IMR-90 (cell line): ENCODE measurements around the gene MYO1H. TPM values are rescaled to one million over a fixed set of nuclear protein-coding genes. Genes with fewer than 3 reads are reported as not detected.

ENCODE experiments used
- ATAC-seq: fragments of 200-7000 bp; cut with Tn5 transposase; 2 replicates; pipeline ENCODE4 v1.9.1; 2020; ENCODE audit warnings: low read depth, mild to moderate bottlenecking, moderate library complexity
- BruUV-seq: library from RNA; stranded (reverse); fragments of 400-500 nt; replicated peaks from 2 replicates; lab custom pipeline; 2021; lab: Mats Ljungman, UMichigan
- CTCF ChIA-PET: fragments of 300-600 bp; formaldehyde crosslinking; extraction: SDS; loops from one replicate; lab custom pipeline; 2021; ENCODE audit warnings: antibody characterized with exemption; lab: Yijun Ruan, JAX
- POLR2A ChIA-PET: fragments of 300-600 bp; sonication (Branson Sonifier 250); formaldehyde crosslinking; loops from one replicate; lab custom pipeline; 2022; ENCODE audit warnings: antibody characterized with exemption; ENCODE audit not compliant: unreplicated experiment; lab: Charles Lee
- DNase-seq: peaks from one replicate; pipeline ENCODE4 v3.0.0; 2013
- H2AFZ ChIP-seq: replicated peaks from 2 replicates; pipeline ENCODE3; 2013; ENCODE audit warnings: low read length, mild to moderate bottlenecking; ENCODE audit not compliant: poor library complexity
- H2AK5ac ChIP-seq: 2 replicates; pipeline ENCODE4 v1.6.1; 2013; ENCODE audit warnings: low read depth, low read length, inconsistent platforms
- H2AK9ac ChIP-seq: replicated peaks from 2 replicates; pipeline ENCODE3; 2013; ENCODE audit warnings: mild to moderate bottlenecking, low read depth, low read length, moderate library complexity; ENCODE audit not compliant: poor library complexity
- H2BK120ac ChIP-seq: 2 replicates; pipeline ENCODE4 v1.6.1; 2013; ENCODE audit warnings: low read depth, low read length, inconsistent platforms
- H2BK15ac ChIP-seq: 3 replicates; pipeline ENCODE4 v1.6.1; 2013; ENCODE audit warnings: low read depth, low read length, inconsistent platforms
- H2BK20ac ChIP-seq: 2 replicates; pipeline ENCODE4 v1.6.1; 2013; ENCODE audit warnings: low read depth, mild to moderate bottlenecking, inconsistent platforms, low read length, moderate library complexity
- H2BK5ac ChIP-seq: 2 replicates; pipeline ENCODE4 v1.6.1; 2013; ENCODE audit warnings: mild to moderate bottlenecking, low read depth, low read length, inconsistent platforms; ENCODE audit not compliant: poor library complexity, severe bottlenecking
- H3K14ac ChIP-seq: replicated peaks from 2 replicates; pipeline ENCODE4 v1.6.1; 2013; ENCODE audit warnings: low read depth, low read length, inconsistent platforms
- H3K18ac ChIP-seq: 2 replicates; pipeline ENCODE4 v1.6.1; 2013; ENCODE audit warnings: low read depth, low read length, control low read depth
- H3K23ac ChIP-seq: 2 replicates; pipeline ENCODE4 v1.6.1; 2013; ENCODE audit warnings: low read depth, low read length, inconsistent platforms
- H3K27ac ChIP-seq: 2 replicates; pipeline ENCODE4 v1.5.1; 2013; ENCODE audit warnings: mild to moderate bottlenecking, control low read depth, low read length; ENCODE audit not compliant: insufficient read depth
- H3K27me3 ChIP-seq: 2 replicates; pipeline ENCODE4 v1.6.1; 2013; ENCODE audit warnings: low read length; ENCODE audit not compliant: control insufficient read depth, insufficient read depth
- H3K36me3 ChIP-seq: 2 replicates; pipeline ENCODE4 v1.6.1; 2013; ENCODE audit warnings: low read length, mixed read lengths; ENCODE audit not compliant: control insufficient read depth, insufficient read depth
- H3K4ac ChIP-seq: 2 replicates; pipeline ENCODE4 v1.6.1; 2013; ENCODE audit warnings: low read depth, low read length, inconsistent platforms
- H3K4me1 ChIP-seq: 2 replicates; pipeline ENCODE4 v1.6.1; 2013; ENCODE audit warnings: low read length, mixed read lengths; ENCODE audit not compliant: control insufficient read depth, insufficient read depth
- H3K4me2 ChIP-seq: 2 replicates; pipeline ENCODE4 v1.6.1; 2013; ENCODE audit warnings: low read depth, mild to moderate bottlenecking, control low read depth, low read length, moderate library complexity
- H3K4me3 ChIP-seq: 2 replicates; pipeline ENCODE4 v1.5.1; 2013; ENCODE audit warnings: low read depth, mild to moderate bottlenecking, control low read depth, low read length, moderate library complexity; ENCODE audit not compliant: insufficient read depth
- H3K56ac ChIP-seq: 2 replicates; pipeline ENCODE4 v1.6.1; 2013; ENCODE audit warnings: low read length, inconsistent platforms; ENCODE audit not compliant: insufficient read depth; ENCODE audit errors: extremely low read depth
- H3K79me1 ChIP-seq, 2 experiments: 2 replicates each; pipeline ENCODE4 v1.6.1; 2013; ENCODE audit warnings: low read length in 2 of 2, inconsistent platforms in 1 of 2, low read depth in 1 of 2
- H3K9ac ChIP-seq: 2 replicates; pipeline ENCODE4 v1.6.1; 2013; ENCODE audit warnings: low read depth, low read length, control low read depth
- H3K9me1 ChIP-seq: 2 replicates; pipeline ENCODE4 v1.6.1; 2013; ENCODE audit warnings: low read length, inconsistent platforms; ENCODE audit not compliant: insufficient read depth
- H3K9me3 ChIP-seq: 2 replicates; pipeline ENCODE4 v1.6.1; 2013; ENCODE audit warnings: low read length; ENCODE audit not compliant: control insufficient read depth, insufficient read depth
- H4K20me1 ChIP-seq: 2 replicates; pipeline ENCODE4 v1.6.1; 2013; ENCODE audit warnings: low read length, inconsistent platforms; ENCODE audit not compliant: insufficient read depth
- H4K5ac ChIP-seq: 2 replicates; pipeline ENCODE4 v1.6.1; 2013; ENCODE audit warnings: mild to moderate bottlenecking, low read depth, low read length, control low read depth
- H4K8ac ChIP-seq, 2 experiments: 2 replicates each; pipeline ENCODE4 v1.6.1; 2013; ENCODE audit warnings: low read depth in 2 of 2, low read length in 2 of 2, control low read depth in 1 of 2, inconsistent platforms in 1 of 2
- H4K91ac ChIP-seq: 2 replicates; pipeline ENCODE4 v1.6.1; 2013; ENCODE audit warnings: low read depth, low read length, inconsistent platforms; ENCODE audit not compliant: insufficient read depth
- BHLHE40 ChIP-seq: fragments of 150-350 bp; IDR thresholded peaks from 2 replicates; pipeline ENCODE4 v1.6.1; 2016; ENCODE audit warnings: mild to moderate bottlenecking, low read depth, low read length
- CEBPB ChIP-seq: IDR thresholded peaks from 2 replicates; pipeline ENCODE4 v1.6.1; 2012; ENCODE audit warnings: low read depth, low read length, improper control_type of control experiment
- CHD1 ChIP-seq: IDR thresholded peaks from 2 replicates; pipeline ENCODE4 v1.6.1; 2012; ENCODE audit warnings: low read depth, low read length, improper control_type of control experiment
- FOS ChIP-seq: fragments of 150-350 bp; IDR thresholded peaks from 2 replicates; pipeline ENCODE4 v1.6.1; 2016; ENCODE audit warnings: low read depth, low read length
- MAFK ChIP-seq: IDR thresholded peaks from 2 replicates; pipeline ENCODE4 v1.6.1; 2012; ENCODE audit warnings: low read depth, low read length, improper control_type of control experiment
- MXI1 ChIP-seq: IDR thresholded peaks from 2 replicates; pipeline ENCODE4 v1.6.1; 2012; ENCODE audit warnings: low read depth, mild to moderate bottlenecking, low read length, moderate library complexity, borderline replicate concordance
- NFE2L2 ChIP-seq: fragments of 150-350 bp; IDR thresholded peaks from 2 replicates; pipeline ENCODE4 v1.6.1; 2016; ENCODE audit warnings: low read depth, mild to moderate bottlenecking, low read length
- RAD21 ChIP-seq: IDR thresholded peaks from 2 replicates; pipeline ENCODE4 v1.6.1; 2012; ENCODE audit warnings: low read length, improper control_type of control experiment
- RCOR1 ChIP-seq: IDR thresholded peaks from 2 replicates; pipeline ENCODE4 v1.6.1; 2012; ENCODE audit warnings: mild to moderate bottlenecking, low read length, improper control_type of control experiment; ENCODE audit not compliant: insufficient replicate concordance
- RFX5 ChIP-seq: IDR thresholded peaks from 2 replicates; pipeline ENCODE4 v1.8.0; 2012; ENCODE audit warnings: low read depth, mild to moderate bottlenecking, low read length, moderate library complexity
- SMC3 ChIP-seq: fragments of 150-350 bp; IDR thresholded peaks from 2 replicates; pipeline ENCODE4 v1.6.1; 2016; ENCODE audit warnings: low read depth, mild to moderate bottlenecking, antibody characterized with exemption, low read length, moderate library complexity
- WGBS, 2 experiments: methylation state at CpG; one replicate each; pipeline versions ENCODE4 v1.1.5 to v1.1.7; 2013; ENCODE audit warnings: missing lambda C conversion rate in 2 of 2; ENCODE audit not compliant: insufficient read length in 1 of 2; ENCODE audit errors: extremely low coverage in 2 of 2; 5-methylcytosine and 5-hydroxymethylcytosine counted together
- dilution Hi-C: fragments of 300-500 bp; cut with HindIII; formaldehyde crosslinking; loops from one replicate; pipeline ENCODE4 v1.14.3; 2018; ENCODE audit warnings: low sequenced_read_pairs; ENCODE audit not compliant: unreplicated experiment
- in situ Hi-C: fragments of 300-500 bp; cut with MboI; formaldehyde crosslinking; loops from 3 replicates; pipeline ENCODE4 v1.14.3; 2019; ENCODE audit warnings: low sequenced_read_pairs, inconsistent platforms, mixed read lengths
- intact Hi-C: fragments of 100-400 bp; cut with micrococcal nuclease; formaldehyde crosslinking; loops from 2 replicates; pipeline ENCODE4 v1.10.0; 2022
- polyA plus RNA-seq, 3 experiments: library from polyadenylated mRNA; depleted of rRNA; stranded (reverse); fragments of >200 nt; gene quantifications; 2 replicates each; pipeline ENCODE4 v1.2.3, GENCODE V29; 2012; ENCODE audit warnings: low replicate concordance in 1 of 3
- total RNA-seq: library from RNA; depleted of rRNA; stranded (reverse); fragments of >200 nt; gene quantifications from 2 replicates; pipeline ENCODE4 v1.2.3, GENCODE V29; 2012
- TF ChIP-seq, protein P1 (sequence below): conservative IDR thresholded peaks from 2 replicates; pipeline ENCODE4 v1.5.1; 2012; ENCODE audit warnings: mild to moderate bottlenecking, low read depth, low read length, improper control_type of control experiment
- TF ChIP-seq, protein P2 (sequence below): fragments of 150-350 bp; IDR thresholded peaks from 2 replicates; pipeline ENCODE4 v1.6.1; 2016; ENCODE audit warnings: low read depth, mild to moderate bottlenecking, low read length, moderate library complexity, borderline replicate concordance
- TF ChIP-seq, protein P3 (sequence below): fragments of 150-350 bp; IDR thresholded peaks from 2 replicates; pipeline ENCODE4 v1.6.1; 2017; ENCODE audit warnings: mild to moderate bottlenecking, antibody characterized with exemption, low read length, low read depth

Gene MYO1H
- total and polyA plus RNA-seq, 2 of the 4 experiments (the other 2 are of a cell fraction), result not detected

DNA sequence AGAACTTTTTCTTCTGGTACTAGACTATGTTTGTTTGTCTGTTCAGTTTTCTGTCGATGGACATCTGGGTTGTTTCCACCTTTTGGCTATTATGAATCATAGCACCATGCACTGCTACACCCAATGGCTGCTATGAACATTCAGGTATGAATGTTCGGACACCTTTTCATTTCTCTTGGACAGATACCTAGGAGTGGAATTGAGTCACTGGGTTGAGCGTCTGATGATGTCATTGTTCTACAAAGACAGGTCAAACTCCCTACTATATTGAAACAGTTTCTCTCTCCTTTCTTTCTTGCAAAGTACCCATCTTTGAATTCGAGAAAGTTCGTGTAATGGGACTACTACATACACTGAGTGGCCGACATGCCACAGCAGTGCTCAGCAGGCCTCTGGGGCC, 84.7 kb downstream of the MYO1H start:
- no peak overlapping the region for H3K4me2 ChIP-seq
- no peak for TF ChIP-seq SMC3
- no peak for TF ChIP-seq FOS
- TF ChIP-seq RCOR1, result no peak
- no peak for TF ChIP-seq RAD21
- no peak for TF ChIP-seq CEBPB
- no peak for TF ChIP-seq NFE2L2
- no peak for TF ChIP-seq CHD1
- TF ChIP-seq, protein P1, sequence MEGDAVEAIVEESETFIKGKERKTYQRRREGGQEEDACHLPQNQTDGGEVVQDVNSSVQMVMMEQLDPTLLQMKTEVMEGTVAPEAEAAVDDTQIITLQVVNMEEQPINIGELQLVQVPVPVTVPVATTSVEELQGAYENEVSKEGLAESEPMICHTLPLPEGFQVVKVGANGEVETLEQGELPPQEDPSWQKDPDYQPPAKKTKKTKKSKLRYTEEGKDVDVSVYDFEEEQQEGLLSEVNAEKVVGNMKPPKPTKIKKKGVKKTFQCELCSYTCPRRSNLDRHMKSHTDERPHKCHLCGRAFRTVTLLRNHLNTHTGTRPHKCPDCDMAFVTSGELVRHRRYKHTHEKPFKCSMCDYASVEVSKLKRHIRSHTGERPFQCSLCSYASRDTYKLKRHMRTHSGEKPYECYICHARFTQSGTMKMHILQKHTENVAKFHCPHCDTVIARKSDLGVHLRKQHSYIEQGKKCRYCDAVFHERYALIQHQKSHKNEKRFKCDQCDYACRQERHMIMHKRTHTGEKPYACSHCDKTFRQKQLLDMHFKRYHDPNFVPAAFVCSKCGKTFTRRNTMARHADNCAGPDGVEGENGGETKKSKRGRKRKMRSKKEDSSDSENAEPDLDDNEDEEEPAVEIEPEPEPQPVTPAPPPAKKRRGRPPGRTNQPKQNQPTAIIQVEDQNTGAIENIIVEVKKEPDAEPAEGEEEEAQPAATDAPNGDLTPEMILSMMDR, result no peak
- TF ChIP-seq BHLHE40, result no peak
- no peak for TF ChIP-seq MAFK
- TF ChIP-seq, protein P2, sequence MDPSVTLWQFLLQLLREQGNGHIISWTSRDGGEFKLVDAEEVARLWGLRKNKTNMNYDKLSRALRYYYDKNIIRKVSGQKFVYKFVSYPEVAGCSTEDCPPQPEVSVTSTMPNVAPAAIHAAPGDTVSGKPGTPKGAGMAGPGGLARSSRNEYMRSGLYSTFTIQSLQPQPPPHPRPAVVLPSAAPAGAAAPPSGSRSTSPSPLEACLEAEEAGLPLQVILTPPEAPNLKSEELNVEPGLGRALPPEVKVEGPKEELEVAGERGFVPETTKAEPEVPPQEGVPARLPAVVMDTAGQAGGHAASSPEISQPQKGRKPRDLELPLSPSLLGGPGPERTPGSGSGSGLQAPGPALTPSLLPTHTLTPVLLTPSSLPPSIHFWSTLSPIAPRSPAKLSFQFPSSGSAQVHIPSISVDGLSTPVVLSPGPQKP, result no peak
- no peak for TF ChIP-seq RFX5
- TF ChIP-seq, protein P3, sequence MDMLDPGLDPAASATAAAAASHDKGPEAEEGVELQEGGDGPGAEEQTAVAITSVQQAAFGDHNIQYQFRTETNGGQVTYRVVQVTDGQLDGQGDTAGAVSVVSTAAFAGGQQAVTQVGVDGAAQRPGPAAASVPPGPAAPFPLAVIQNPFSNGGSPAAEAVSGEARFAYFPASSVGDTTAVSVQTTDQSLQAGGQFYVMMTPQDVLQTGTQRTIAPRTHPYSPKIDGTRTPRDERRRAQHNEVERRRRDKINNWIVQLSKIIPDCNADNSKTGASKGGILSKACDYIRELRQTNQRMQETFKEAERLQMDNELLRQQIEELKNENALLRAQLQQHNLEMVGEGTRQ, result no peak
- no peak for TF ChIP-seq MXI1
- WGBS, 2 experiments, result no CpG with 5 or more reads among the region's 6 CpGs
- H4K91ac ChIP-seq, result no peak overlapping the region
- no peaks in the 10 kb centered on the region for H3K9me3 ChIP-seq
- no peak overlapping the region for H2BK15ac ChIP-seq
- H3K9ac ChIP-seq, result no peak overlapping the region
- in situ Hi-C loops, result loop anchor here (5.0 kb wide), 1 partner anchor 45 kb away; the partner anchor contains the start of genes KCTD10 and UBE3B
- no peak overlapping the region for H2AFZ ChIP-seq
- no peak overlapping the region for H2BK5ac ChIP-seq
- H2BK120ac ChIP-seq, result no peak overlapping the region
- no peak overlapping the region for H3K4me3 ChIP-seq
- DNase-seq (no peak), ATAC-seq (no peak)
- H4K20me1 ChIP-seq, result no peaks in the 10 kb centered on the region
- H4K5ac ChIP-seq, result no peak overlapping the region
- POLR2A ChIA-PET, result no interaction called here
- no peak overlapping the region for H3K18ac ChIP-seq
- no peak overlapping the region for H3K4ac ChIP-seq
- H3K4me1 ChIP-seq, result no peaks in the 10 kb centered on the region
- CTCF ChIA-PET, result interaction anchor here (0.5 to 1.5 kb wide), 5 partner anchors 30 to 479 kb away, joined by 3 to 8 read pairs (median 3); partner anchors contain the start of genes KCTD10 and UBE3B
- no peak overlapping the region for H3K56ac ChIP-seq
- no peak overlapping the region for H3K27ac ChIP-seq
- H4K8ac ChIP-seq, result no peak overlapping the region
- H2AK9ac ChIP-seq, result no peak overlapping the region
- no peaks in the 10 kb centered on the region for H3K79me1 ChIP-seq
- dilution Hi-C loops, result no loop called here
- H3K14ac ChIP-seq, result no peak overlapping the region
- H3K23ac ChIP-seq, result no peak overlapping the region
- H2BK20ac ChIP-seq, result no peak overlapping the region
- no peaks in the 10 kb centered on the region for H3K36me3 ChIP-seq
- no TSS peak for BruUV-seq
- intact Hi-C loops, result loop anchor here (1.0 kb wide), 1 partner anchor 45 kb away; the partner anchor contains the start of genes KCTD10 and UBE3B
- H3K9me1 ChIP-seq, result no peaks in the 10 kb centered on the region
- H3K27me3 ChIP-seq, result no peaks in the 10 kb centered on the region
- no peak overlapping the region for H2AK5ac ChIP-seq
